Gastrocnemius medialis (tissue), 4 donors: ENCODE data around the gene LAMA1. TPM values are rescaled to one million over a fixed set of nuclear protein-coding genes. Genes with fewer than 3 reads are reported as not detected.

Source experiments
- ATAC-seq, 2 donors: fragments of 150-250 bp; one replicate each; pipeline ENCODE4 v1.9.1; 2016
- DNase-seq, 2 donors: peaks; one replicate each; pipeline ENCODE4 v3.0.0-alpha.2; 2019
- H3K27ac ChIP-seq, 4 donors: fragments of 200-600 bp; sonication (generic); 1 replicate in 1 of 4; 2 replicates in 3 of 4; pipeline ENCODE4 v1.5.1; 2016 to 2018; ENCODE audit warnings: mild to moderate bottlenecking in 2 of 4, moderate library complexity in 1 of 4
- H3K27me3 ChIP-seq, 3 donors: fragments of 200-600 bp; sonication (generic) in 2 of 3; 1 replicate in 1 of 3; 2 replicates in 2 of 3; pipeline versions ENCODE4 v1.5.1 to v1.6.0; 2016 to 2019; ENCODE audit warnings: mild to moderate bottlenecking in 1 of 3, moderate library complexity in 1 of 3
- H3K36me3 ChIP-seq, 2 donors: fragments of 200-600 bp; sonication (generic) in 1 of 2; one replicate each; pipeline ENCODE4 v1.5.1; 2017 to 2018
- H3K4me1 ChIP-seq, 2 donors: fragments of 200-600 bp; sonication (generic) in 1 of 2; one replicate each; pipeline ENCODE4 v1.5.1; 2016 to 2017; ENCODE audit warnings: mild to moderate bottlenecking in 2 of 2
- H3K4me3 ChIP-seq, 4 donors: fragments of 200-600 bp; sonication (generic) in 3 of 4; 1 replicate in 1 of 4; 2 replicates in 3 of 4; pipeline ENCODE4 v1.5.1; 2016 to 2019; ENCODE audit warnings: mild to moderate bottlenecking in 2 of 4
- H3K9me3 ChIP-seq, 3 donors: fragments of 200-600 bp; sonication (generic) in 2 of 3; 1 replicate in 1 of 3; 2 replicates in 2 of 3; pipeline ENCODE4 v1.5.1; 2016 to 2019
- CTCF ChIP-seq, 5 experiments: fragments of 450-650 bp in 3 of 5; fragments of 200-600 bp in 2 of 5; sonication (generic) in 2 of 5; IDR thresholded peaks in 4 of 5; conservative IDR thresholded peaks in 1 of 5; 1 replicate in 4 of 5; 2 replicates in 1 of 5; pipeline ENCODE4 v1.5.1; 2016 to 2019; ENCODE audit warnings: antibody characterized with exemption in 5 of 5, mild to moderate bottlenecking in 3 of 5, moderate library complexity in 3 of 5
- POLR2A ChIP-seq, 2 donors: fragments of 450-650 bp; IDR thresholded peaks; one replicate each; pipeline ENCODE4 v1.6.1; 2017; ENCODE audit warnings: antibody characterized with exemption in 2 of 2, mild to moderate bottlenecking in 2 of 2, moderate library complexity in 2 of 2
- in situ Hi-C, 4 donors: fragments of 200-750 bp; cut with MboI; loops; one replicate each; pipeline versions ENCODE4 v1.15.0 to v1.8.0; 2017; ENCODE audit warnings: low sequenced_read_pairs in 4 of 4
- intact Hi-C: fragments of 100-400 bp; cut with DNase I; formaldehyde crosslinking; loops from one replicate; pipeline ENCODE4 v1.15.1; 2023; ENCODE audit warnings: low total_unique reads
- total RNA-seq, 4 donors: library from RNA; depleted of rRNA; stranded (reverse); fragments of >200 nt; gene quantifications; one replicate each; pipeline versions ENCODE4 v1.1.0 to v1.2.3, GENCODE V29; 2016

LAMA1 gene
- total RNA-seq, 4 donors from 2014 or later, result 0.05 to 0.44 (median 0.09) TPM

- Histone ChIP-seq H3K27me3 (no peaks in the 10 kb centered on the region), H3K27ac (no peak overlapping the region), H3K36me3 (no peaks in the 10 kb centered on the region), H3K4me3 (no peak overlapping the region), H3K9me3 (no peaks in the 10 kb centered on the region), H3K4me1 (no peaks in the 10 kb centered on the region)
- in situ Hi-C loops, result no loop called here
- no peak for DNase-seq
- TF ChIP-seq POLR2A (IDR thresholded peaks at IDR 0.05) (no peak), CTCF (IDR thresholded peaks at IDR 0.05 in 4 of 5, conservative IDR thresholded peaks at IDR 0.05 in 1 of 5) (no peak)
- intact Hi-C loops, result no loop called here
- ATAC-seq, result no peak
Observed at GRCh38 chr18:6982398-6982797, 135.2 kb downstream of the LAMA1 start.

GRCh38 chr18:6980363-6980762 is 137.2 kb downstream of the LAMA1 start:
- intact Hi-C loops, result no loop called here
- TF ChIP-seq POLR2A (IDR thresholded peaks at IDR 0.05), result no peak
- no peak for TF ChIP-seq CTCF (IDR thresholded peaks at IDR 0.05 in 4 of 5, conservative IDR thresholded peaks at IDR 0.05 in 1 of 5)
- no peak overlapping the region for H3K4me3 ChIP-seq
- ATAC-seq (no peak), DNase-seq (no peak)
- in situ Hi-C loops, result no loop called here
- H3K27me3 ChIP-seq, result no peaks in the 10 kb centered on the region
- no peaks in the 10 kb centered on the region for H3K36me3 ChIP-seq
- H3K27ac ChIP-seq, result no peak overlapping the region
- H3K9me3 ChIP-seq, result no peaks in the 10 kb centered on the region
- no peaks in the 10 kb centered on the region for H3K4me1 ChIP-seq

- in situ Hi-C loops, result no loop called here
Observed at GRCh38 chr18:6979954-6980353, 137.6 kb downstream of the LAMA1 start.

GRCh38 chr18:6976935-6977334 is 140.7 kb downstream of the LAMA1 start:
- H3K9me3 ChIP-seq, result no peaks in the 10 kb centered on the region
- DNase-seq (no peak), ATAC-seq (no peak)
- H3K27me3 ChIP-seq, result no peaks in the 10 kb centered on the region
- TF ChIP-seq CTCF (IDR thresholded peaks at IDR 0.05 in 4 of 5, conservative IDR thresholded peaks at IDR 0.05 in 1 of 5), result no peak
- TF ChIP-seq POLR2A (IDR thresholded peaks at IDR 0.05), result no peak
- no peak overlapping the region for H3K27ac ChIP-seq
- in situ Hi-C loops (no loop called here), intact Hi-C loops (no loop called here)
- no peaks in the 10 kb centered on the region for H3K4me1 ChIP-seq
- no peaks in the 10 kb centered on the region for H3K36me3 ChIP-seq
- H3K4me3 ChIP-seq, result no peak overlapping the region

More at GRCh38 chr18:6979954-6980353, 137.6 kb downstream of the LAMA1 start:
- DNase-seq (no peak), ATAC-seq (no peak)
- intact Hi-C loops, result no loop called here
- no peaks in the 10 kb centered on the region for H3K36me3 ChIP-seq
- H3K9me3 ChIP-seq, result no peaks in the 10 kb centered on the region
- H3K27ac ChIP-seq, result no peak overlapping the region
- TF ChIP-seq POLR2A (IDR thresholded peaks at IDR 0.05) (no peak), CTCF (IDR thresholded peaks at IDR 0.05 in 4 of 5, conservative IDR thresholded peaks at IDR 0.05 in 1 of 5) (no peak)
- H3K27me3 ChIP-seq, result no peaks in the 10 kb centered on the region
- H3K4me1 ChIP-seq, result no peaks in the 10 kb centered on the region
- H3K4me3 ChIP-seq, result no peak overlapping the region

GRCh38 chr18:6975084-6975483 is 142.5 kb downstream of the LAMA1 start:
- ATAC-seq (no peak), DNase-seq (no peak)
- in situ Hi-C loops, result no loop called here
- H3K4me3 ChIP-seq, result no peak overlapping the region
- no peaks in the 10 kb centered on the region for H3K27me3 ChIP-seq
- H3K27ac ChIP-seq, result no peak overlapping the region
- intact Hi-C loops, result no loop called here
- H3K4me1 ChIP-seq, result no peaks in the 10 kb centered on the region
- TF ChIP-seq POLR2A (IDR thresholded peaks at IDR 0.05), result no peak
- no peak for TF ChIP-seq CTCF (IDR thresholded peaks at IDR 0.05 in 4 of 5, conservative IDR thresholded peaks at IDR 0.05 in 1 of 5)
- no peaks in the 10 kb centered on the region for H3K9me3 ChIP-seq
- no peaks in the 10 kb centered on the region for H3K36me3 ChIP-seq
